ENCODE results near the gene TTC29.

- no peak for TF ChIP-seq EZH2 (IDR thresholded peaks at IDR 0.05)
- TF ChIP-seq, protein P1, sequence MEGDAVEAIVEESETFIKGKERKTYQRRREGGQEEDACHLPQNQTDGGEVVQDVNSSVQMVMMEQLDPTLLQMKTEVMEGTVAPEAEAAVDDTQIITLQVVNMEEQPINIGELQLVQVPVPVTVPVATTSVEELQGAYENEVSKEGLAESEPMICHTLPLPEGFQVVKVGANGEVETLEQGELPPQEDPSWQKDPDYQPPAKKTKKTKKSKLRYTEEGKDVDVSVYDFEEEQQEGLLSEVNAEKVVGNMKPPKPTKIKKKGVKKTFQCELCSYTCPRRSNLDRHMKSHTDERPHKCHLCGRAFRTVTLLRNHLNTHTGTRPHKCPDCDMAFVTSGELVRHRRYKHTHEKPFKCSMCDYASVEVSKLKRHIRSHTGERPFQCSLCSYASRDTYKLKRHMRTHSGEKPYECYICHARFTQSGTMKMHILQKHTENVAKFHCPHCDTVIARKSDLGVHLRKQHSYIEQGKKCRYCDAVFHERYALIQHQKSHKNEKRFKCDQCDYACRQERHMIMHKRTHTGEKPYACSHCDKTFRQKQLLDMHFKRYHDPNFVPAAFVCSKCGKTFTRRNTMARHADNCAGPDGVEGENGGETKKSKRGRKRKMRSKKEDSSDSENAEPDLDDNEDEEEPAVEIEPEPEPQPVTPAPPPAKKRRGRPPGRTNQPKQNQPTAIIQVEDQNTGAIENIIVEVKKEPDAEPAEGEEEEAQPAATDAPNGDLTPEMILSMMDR (IDR thresholded peaks at IDR 0.05) = no peak
Measured at GRCh38 chr4:146834263-146835034, 111.2 kb downstream of the TTC29 start.

All from neural progenitor cell (in vitro differentiated cells).